Measurements from ENCODE around the gene ZACN. TPM values are rescaled to one million over a fixed set of nuclear protein-coding genes. Genes with fewer than 3 reads are reported as not detected.
"Not testable (repeated sequence)": the region's sequence is repeated elsewhere in the genome, so short reads cannot be mapped to it uniquely, and the experiment has no call there.

The ZACN gene
- total RNA-seq, 2 donors from 2014 or later, result not detected

GRCh38 chr17:76053246-76054111 is 25.5 kb upstream of the ZACN start:
- Histone ChIP-seq H3K36me3 (replicated peaks in 1 of 2; ENCODE audit: insufficient read depth in 1 of 2, low read depth in 2 of 2) (peaks cover 28 to 37% of the 10 kb centered on the region in 2 donors), H3K27ac (peak overlapping the region in 1 of 4 donors; percentile 28), H3K9me3 (no peaks in the 10 kb centered on the region), H3K27me3 (no peaks in the 10 kb centered on the region), H3K4me3 (no peak overlapping the region), H3K4me1 (peaks cover 10% of the 10 kb centered on the region)
- no peak for TF ChIP-seq POLR2A (IDR thresholded peaks at IDR 0.05)
- TF ChIP-seq CTCF (IDR thresholded peaks at IDR 0.05), result no peak
- WGBS, 2 donors, result 73 to 84% methylated on average over 17 of the region's 17 CpGs
- intact Hi-C loops (cut with DNase I), result no loop called here
- ATAC-seq (no peak), DNase-seq (no peak)

- DNase-seq (no peak), ATAC-seq (no peak)
- TF ChIP-seq POLR2A (IDR thresholded peaks at IDR 0.05) (no peak), CTCF (IDR thresholded peaks at IDR 0.05) (no peak)
- Histone ChIP-seq H3K4me1 (peaks cover 10% of the 10 kb centered on the region), H3K4me3 (no peak overlapping the region), H3K9me3 (no peaks in the 10 kb centered on the region), H3K27me3 (no peaks in the 10 kb centered on the region), H3K27ac (peak overlapping the region in 1 of 4 donors; percentile 28), H3K36me3 (replicated peaks in 1 of 2; ENCODE audit: insufficient read depth in 1 of 2, low read depth in 2 of 2) (peaks cover 28 to 40% of the 10 kb centered on the region in 2 donors)
- intact Hi-C loops (cut with DNase I), result no loop called here
- WGBS, 2 donors, result 71 to 89% methylated on average over 4 of the region's 4 CpGs
These were observed 24.9 kb upstream of the ZACN start for GRCh38 chr17:76054112-76054476.

DNA sequence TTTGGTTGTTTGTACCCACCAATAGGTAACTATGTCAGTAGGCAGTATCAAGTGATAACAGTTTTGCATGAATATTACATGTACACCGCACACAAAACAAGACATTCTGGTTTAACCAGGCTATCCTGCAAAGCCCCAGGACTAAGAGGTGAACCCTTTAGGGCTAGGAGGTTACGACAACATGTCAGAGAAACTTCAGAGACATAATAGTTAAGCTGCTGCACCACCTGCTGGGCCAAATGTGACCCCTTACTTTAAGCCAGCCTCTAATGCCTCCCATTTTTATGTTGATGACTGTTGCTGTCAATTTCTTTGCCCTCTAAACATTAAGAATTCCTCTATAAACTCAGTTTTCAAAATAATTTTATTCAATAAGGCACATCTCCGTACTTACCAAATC is 22.1 kb upstream of the ZACN start:
- peaks cover 26 to 51% of the 10 kb centered on the region in 2 donors for H3K36me3 ChIP-seq (replicated peaks in 1 of 2; ENCODE audit: insufficient read depth in 1 of 2, low read depth in 2 of 2)
- no peaks in the 10 kb centered on the region for H3K27me3 ChIP-seq
- ATAC-seq, result no peak
- intact Hi-C loops (cut with DNase I), result no loop called here
- H3K4me1 ChIP-seq, result peaks cover 9% of the 10 kb centered on the region
- TF ChIP-seq CTCF (IDR thresholded peaks at IDR 0.05) (no peak), POLR2A (IDR thresholded peaks at IDR 0.05) (no peak)
- no peak for DNase-seq
- H3K4me3 ChIP-seq, result no peak overlapping the region
- H3K27ac ChIP-seq, result no peak overlapping the region
- WGBS, 2 donors, result 68 to 72% methylated on average over 3 of the region's 3 CpGs
- H3K9me3 ChIP-seq, result no peaks in the 10 kb centered on the region

- H3K9me3 ChIP-seq; ATAC-seq; H3K4me1 ChIP-seq; intact Hi-C loops (cut with DNase I); DNase-seq; H3K4me3 ChIP-seq; H3K27me3 ChIP-seq; H3K27ac ChIP-seq: not testable (repeated sequence)
- whole genome bisulfite sequencing, 2 donors, result 78 to 86% methylated on average over 6 of the region's 6 CpGs
- peaks cover 26 to 51% of the 10 kb centered on the region in 2 donors for H3K36me3 ChIP-seq (replicated peaks in 1 of 2; ENCODE audit: insufficient read depth in 1 of 2, low read depth in 2 of 2)
These were observed 20.7 kb upstream of the ZACN start for GRCh38 chr17:76058264-76058663.

DNA sequence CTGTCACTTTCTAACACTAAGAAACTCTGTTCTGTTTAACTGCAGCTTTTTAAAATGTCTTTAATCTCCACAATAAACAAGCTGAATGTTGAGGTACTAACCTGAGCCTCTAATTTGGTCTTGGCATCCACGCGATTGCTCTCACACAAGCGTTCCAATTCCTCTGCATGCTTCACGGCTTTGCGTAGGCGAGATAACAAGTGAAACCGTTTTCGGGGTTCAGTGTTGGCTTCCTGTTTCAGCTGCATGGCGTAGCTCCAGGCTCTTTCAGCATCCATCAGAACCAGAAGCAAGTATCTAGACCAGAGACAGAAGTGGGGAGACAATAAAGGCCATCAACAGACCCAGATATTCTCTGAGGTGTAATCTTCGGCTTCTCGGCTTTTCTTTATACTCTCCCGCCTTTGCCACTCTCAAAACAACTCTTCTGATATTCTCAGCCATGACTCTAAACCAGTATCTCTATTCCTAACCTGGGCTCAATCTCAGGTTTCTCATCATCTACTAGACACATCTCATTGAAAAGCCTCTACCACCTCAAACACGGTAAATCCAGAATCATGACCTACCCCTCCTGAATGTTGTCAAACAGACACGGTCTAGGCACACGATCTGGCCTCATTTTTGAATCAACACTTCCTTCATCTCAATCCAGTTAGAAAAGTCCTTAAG is 15.0 kb upstream of the ZACN start:
- ATAC-seq, result no peak
- Histone ChIP-seq H3K9me3 (no peaks in the 10 kb centered on the region), H3K4me1 (no peaks in the 10 kb centered on the region), H3K27ac (no peak overlapping the region), H3K27me3 (no peaks in the 10 kb centered on the region), H3K36me3 (replicated peaks in 1 of 2; ENCODE audit: insufficient read depth in 1 of 2, low read depth in 2 of 2) (peaks cover 21 to 52% of the 10 kb centered on the region in 2 donors), H3K4me3 (no peak overlapping the region)
- no peak for DNase-seq
- intact Hi-C loops (cut with DNase I), result no loop called here
- whole genome bisulfite sequencing, 2 donors, result 76 to 79% methylated on average over 15 of the region's 15 CpGs
- no peak for TF ChIP-seq POLR2A (IDR thresholded peaks at IDR 0.05)
